ENCODE measurements around the gene CHST14.

GRCh38 chr15:40436116-40436891, 34.5 kb upstream of the CHST14 start:
- no peak for TF ChIP-seq YY1 (IDR thresholded peaks at IDR 0.05; ENCODE audit: insufficient read depth, insufficient read length)
- no peak for TF ChIP-seq SUZ12 (IDR thresholded peaks at IDR 0.05; ENCODE audit: extremely low read depth, insufficient read depth, insufficient read length)
- TF ChIP-seq ZNF274 (IDR thresholded peaks at IDR 0.05; ENCODE audit: low read depth, low read length), result no peak
